GM19238 (cell line): Measurements from ENCODE around the gene RAX2.

Experiments used
- DNase-seq: peaks from one replicate; pipeline ENCODE4 v3.0.0; 2011; ENCODE audit warnings: low spot score; ENCODE audit not compliant: insufficient read length

Gene RAX2

GRCh38 chr19:3730457-3730958, 41.5 kb downstream of the RAX2 start:
- DNase-seq, result no peak

GRCh38 chr19:3725640-3726310, 46.3 kb downstream of the RAX2 start:
- no peak for DNase-seq

GRCh38 chr19:3725121-3725520, 46.9 kb downstream of the RAX2 start:
- no peak for DNase-seq

- no peak for DNase-seq
Measured at GRCh38 chr19:3723883-3724282, 48.1 kb downstream of the RAX2 start.

- no peak for DNase-seq
Measured at GRCh38 chr19:3723110-3723488, 48.9 kb downstream of the RAX2 start.

- no peak for DNase-seq
Measured at GRCh38 chr19:3722443-3723109, 49.5 kb downstream of the RAX2 start.

GRCh38 chr19:3721887-3722442, 50.1 kb downstream of the RAX2 start:
- no peak for DNase-seq

GRCh38 chr19:3721131-3721886, 50.7 kb downstream of the RAX2 start:
- peak; percentile 87 for DNase-seq

- no peak for DNase-seq
Measured at GRCh38 chr19:3720349-3720917, 51.6 kb downstream of the RAX2 start.

- no peak for DNase-seq
Measured at GRCh38 chr19:3719868-3720267, 52.2 kb downstream of the RAX2 start.
